Thyroid gland (tissue), 4 donors: ENCODE results near the gene TPSG1.

Experiments used
- CTCF ChIP-seq, 6 experiments: fragments of 200-600 bp in 3 of 6; fragments of 450-650 bp in 3 of 6; sonication (generic) in 3 of 6; IDR thresholded peaks; one replicate each; pipeline ENCODE4 v1.5.1; 2016 to 2019; ENCODE audit warnings: antibody characterized with exemption in 6 of 6, mild to moderate bottlenecking in 2 of 6, inconsistent platforms in 1 of 6, moderate library complexity in 1 of 6
- POLR2A ChIP-seq, 2 donors: fragments of 450-650 bp; IDR thresholded peaks; one replicate each; pipeline ENCODE4 v1.6.1; 2017; ENCODE audit warnings: antibody characterized with exemption in 2 of 2, mild to moderate bottlenecking in 2 of 2, moderate library complexity in 1 of 2

DNA sequence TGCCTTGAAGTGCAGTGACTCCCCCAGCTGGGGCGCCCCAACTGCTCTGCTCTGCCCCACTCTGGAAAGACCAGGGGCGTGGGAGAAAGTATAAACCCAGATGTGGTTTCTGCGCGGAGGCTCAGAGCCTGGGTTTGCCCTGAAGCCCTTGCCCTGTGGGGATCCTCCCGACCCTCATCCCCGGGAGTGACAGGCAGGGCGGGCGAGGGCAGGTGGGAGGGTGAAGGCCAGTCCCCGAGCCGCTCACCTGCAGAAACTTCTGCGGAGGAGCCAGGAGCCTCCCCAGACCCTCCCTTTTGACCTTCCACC is 34.6 kb upstream of the TPSG1 start:
- no peak for TF ChIP-seq CTCF (IDR thresholded peaks at IDR 0.05)
- no peak for TF ChIP-seq POLR2A (IDR thresholded peaks at IDR 0.05)
